NCI-H2029 (cell line): ENCODE measurements around the gene TOR2A.
"Not testable (repeated sequence)": the region's sequence is repeated elsewhere in the genome, so short reads cannot be mapped to it uniquely, and the experiment has no call there.

Experiments
- DNase-seq: peaks from one replicate; lab custom pipeline; 2025; lab: John Stamatoyannopoulos, UW

The TOR2A gene

DNA sequence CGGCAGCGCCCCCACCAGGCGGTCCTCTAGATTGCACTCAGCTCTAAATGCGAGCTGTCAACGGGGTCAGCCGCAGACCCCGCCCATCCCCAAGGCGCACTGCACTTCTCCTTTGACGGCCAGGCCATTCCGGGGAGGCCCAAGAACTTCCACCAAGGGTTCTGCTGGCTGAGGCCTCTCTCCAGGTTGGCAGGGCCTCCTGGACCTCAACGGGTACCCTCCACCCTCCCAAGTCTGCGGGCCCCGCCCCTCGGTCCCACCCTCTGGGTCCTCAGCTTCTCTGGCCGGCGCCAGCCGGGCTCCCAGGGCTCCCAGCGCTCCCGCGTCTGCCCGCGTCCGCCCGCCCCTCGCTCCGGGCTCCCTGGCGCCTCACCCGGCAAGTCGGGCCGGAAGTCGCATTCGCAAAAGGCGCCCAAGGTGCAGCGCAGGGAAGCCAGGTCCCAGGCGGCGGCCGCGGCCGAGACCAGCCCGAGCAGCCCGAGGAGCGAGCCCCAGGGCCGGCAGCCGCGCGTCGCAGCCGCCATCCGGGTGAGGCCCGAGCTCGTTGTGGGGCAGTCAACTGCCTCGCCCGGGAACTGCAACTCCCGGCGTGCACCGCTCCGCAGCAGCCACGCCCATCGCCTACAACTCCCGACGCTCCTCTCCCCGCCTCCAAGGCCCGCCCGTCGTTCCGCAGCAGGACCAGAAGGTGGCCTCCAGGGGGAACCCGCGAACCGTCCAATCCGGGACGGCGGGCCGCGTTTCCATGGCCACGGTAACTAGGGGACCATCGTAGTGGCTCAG lies at the start of gene TOR2A:
TSS of gene TOR2A (minus strand) at position 548 of the 783 bp plus-strand sequence. CDS start at position 524, 24 bp downstream.
- DNase-seq: peak; percentile 98

DNA sequence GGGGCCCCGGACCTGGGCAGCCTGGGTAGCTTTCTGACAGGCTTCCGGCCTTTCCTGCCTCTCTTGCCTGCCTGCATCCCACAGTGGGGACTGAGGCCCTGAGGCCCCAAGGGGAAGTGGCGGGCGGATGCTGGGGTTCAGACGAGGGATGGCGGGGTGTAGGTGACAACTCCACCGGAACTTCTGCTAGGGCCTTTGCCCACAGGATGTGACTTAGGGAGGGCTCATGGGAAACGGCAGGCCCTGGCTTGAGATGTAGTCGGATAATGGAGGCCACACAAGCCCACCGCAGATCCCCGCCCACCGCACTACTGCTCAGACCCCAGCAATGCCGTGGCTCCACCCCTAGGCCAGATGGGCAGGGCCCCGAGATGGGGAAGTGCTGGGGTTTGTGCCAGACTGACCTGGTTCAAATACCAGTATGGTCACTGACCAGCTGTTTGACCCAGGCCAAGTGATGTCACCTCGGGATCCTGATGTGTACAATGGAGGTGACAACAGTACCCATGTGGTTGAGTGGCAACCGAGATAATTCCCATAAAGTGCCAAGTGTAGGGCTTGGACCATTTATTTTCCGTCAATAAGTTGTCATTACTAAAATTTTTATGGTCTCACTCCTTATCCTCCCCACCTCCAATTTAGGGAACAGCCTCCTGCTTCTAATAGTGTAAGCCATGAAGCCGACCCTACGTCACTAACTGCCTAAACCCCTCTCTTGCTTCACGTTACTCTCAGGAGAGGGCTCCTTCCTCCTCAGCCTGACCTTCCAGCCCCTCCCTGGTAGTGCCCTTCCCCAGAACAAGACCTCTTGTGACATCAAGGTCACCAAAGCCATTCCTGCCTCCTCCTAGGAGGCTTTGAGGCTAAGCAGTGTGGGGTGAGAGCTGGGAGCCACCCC lies 48.3 kb upstream of the TOR2A start:
- no peak for DNase-seq

- no peak for DNase-seq
Measured at GRCh38 chr9:127781806-127782205, 46.7 kb upstream of the TOR2A start.

- not testable (repeated sequence) for DNase-seq
Measured at GRCh38 chr9:127780909-127781308, 45.8 kb upstream of the TOR2A start.

DNA sequence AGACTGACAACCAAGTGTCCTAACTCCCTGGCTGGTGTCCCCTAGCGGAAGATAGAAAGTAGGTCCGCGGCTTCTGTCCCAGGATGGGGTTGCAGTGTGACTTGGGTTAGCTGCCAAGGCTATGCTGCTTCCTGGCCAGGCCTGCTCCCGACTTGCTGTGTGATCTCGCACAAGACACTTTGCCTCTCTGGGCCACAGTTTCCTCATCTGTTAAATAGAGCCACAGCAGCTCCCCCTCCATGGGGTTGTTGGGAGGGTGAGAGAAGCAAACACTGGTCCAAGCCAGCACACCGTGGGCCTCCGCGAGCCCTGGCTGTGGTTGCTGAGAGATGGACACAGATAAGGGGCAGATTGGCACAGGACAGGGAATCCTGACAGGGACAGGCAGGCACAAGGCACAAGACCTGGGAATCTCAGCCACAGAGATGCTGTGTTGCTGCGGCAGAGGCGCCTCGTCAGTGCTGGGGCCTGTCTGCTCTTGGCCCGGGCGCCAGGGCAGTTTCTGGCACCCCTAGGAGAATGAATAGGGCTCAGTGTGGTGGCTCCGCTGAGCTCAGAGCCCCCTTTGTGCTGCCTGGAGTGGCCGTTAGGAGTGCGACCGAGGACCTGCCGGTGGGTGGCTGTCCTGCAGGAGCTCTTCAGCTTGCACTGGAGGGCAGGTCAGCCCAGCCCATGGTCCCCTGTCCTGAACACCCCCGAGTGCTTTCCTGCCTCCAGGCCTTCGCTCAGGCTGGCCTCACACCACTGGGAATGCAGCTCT lies 45.2 kb upstream of the TOR2A start:
- DNase-seq: no peak

- DNase-seq: no peak
Measured at GRCh38 chr9:127779136-127779981, 44.3 kb upstream of the TOR2A start.

- no peak for DNase-seq
Measured at GRCh38 chr9:127778280-127779135, 43.4 kb upstream of the TOR2A start, which contains the start of gene SH2D3C. Gene SH2D3C (minus strand): TSS chr9:127778666. CDS start chr9:127778627, 39 bp downstream.

- DNase-seq: no peak
Measured at GRCh38 chr9:127777368-127777980, 42.4 kb upstream of the TOR2A start.

DNA sequence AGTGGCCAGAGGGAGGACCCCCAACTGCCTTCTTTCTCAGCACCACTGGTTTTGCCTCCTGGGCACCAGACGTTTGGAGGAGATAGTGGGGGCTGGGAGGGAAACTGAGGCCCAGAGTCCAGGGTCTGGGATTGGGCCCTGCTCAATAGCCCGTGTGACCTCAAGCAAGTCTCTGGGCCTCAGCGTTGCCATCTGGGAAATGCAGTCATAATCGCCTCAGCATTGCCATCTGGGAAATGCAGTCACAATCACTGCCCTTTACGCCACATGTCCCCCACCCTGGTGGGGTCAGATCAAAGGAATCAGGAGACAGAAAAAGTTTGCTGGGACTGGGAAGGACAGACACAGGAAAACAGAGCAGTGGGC lies 41.8 kb upstream of the TOR2A start:
- no peak for DNase-seq

DNA sequence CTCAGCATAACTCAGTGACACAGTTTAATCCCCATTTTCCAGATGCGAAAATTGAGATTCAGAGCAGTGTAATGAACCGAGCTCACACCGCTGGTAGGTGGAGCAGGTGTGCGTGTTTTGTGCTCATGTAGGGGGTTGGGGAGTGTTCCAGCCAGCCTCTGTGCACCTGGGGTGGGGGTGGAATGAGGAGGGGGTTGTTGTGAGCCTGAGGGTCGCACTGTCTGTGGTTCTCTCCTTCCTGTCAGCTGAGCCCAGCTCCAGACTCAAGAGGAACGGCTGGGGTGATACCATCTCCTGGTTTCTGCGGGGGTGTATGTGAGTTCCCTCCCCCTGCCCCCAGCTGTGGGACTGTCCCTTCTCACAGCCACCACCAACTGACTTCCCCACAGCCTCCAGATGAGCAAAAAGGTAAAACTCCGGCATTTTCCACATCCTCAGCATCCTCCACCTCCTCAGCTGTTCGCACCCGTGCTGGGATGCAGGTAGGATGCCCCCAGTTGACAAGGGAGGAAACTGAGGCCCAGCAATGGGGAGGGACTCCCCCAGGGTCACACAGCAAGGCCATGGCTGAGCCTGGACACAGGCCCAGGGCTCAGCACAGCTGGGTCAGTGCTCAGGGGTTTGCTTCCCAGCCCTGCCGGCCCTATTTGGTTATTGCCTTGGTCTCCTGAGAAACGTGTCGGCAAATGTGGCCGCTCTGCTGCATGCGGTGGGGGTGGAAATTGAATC lies 41.3 kb upstream of the TOR2A start:
- peak; percentile 17 for DNase-seq

DNA sequence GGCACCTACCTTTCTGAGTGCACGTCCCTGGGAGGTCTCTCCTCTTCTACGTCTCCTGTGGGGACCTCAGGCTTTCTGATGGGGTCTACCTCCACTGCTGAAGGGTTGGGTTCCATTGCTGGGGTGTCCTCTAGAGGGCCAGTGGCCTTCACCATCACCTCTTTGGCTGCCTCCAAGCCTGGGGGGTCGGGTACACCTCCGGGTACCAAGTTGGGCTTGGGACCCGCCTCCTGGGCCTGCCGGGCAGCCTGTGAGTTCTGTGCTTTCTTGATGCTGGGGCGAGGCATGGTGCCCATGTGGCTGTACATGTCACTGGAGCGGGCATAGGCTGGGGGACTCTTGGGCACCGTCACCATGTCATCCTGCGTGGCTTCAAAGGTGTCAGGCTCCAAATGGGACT lies 38.9 kb upstream of the TOR2A start:
- DNase-seq: no peak

GRCh38 chr9:127773272-127773671 lies 38.2 kb upstream of the TOR2A start:
- DNase-seq: no peak

GRCh38 chr9:127772603-127773002 lies 37.5 kb upstream of the TOR2A start:
- no peak for DNase-seq

DNA sequence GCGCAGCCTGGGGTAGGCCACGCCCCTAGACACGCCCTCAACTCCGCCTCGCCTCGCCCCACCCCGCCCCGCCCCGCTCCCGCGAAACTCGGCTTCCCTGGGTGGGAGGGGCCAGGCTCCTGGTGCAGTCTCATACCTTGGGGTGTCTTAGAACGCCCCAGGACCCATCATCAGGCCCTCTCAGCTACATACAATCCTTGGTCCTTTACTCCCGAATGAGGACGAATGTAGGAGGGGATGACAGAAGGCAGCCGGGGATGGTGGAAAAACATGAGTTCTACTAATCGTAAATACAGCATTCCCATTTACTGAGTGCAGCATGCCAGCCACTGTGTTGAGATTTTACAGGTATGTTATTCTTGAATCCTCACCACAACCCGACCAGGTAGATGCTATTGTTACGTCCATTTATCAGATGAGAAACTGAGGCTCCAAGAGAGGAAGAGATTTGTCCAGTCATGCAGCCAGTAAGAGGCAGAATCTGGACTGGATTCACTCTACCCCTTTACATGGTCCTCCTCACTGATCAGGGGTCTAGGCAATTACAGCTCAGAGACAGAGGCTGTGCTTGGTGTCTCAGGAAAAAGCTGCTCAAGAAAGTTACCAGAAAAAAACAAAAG lies 36.6 kb upstream of the TOR2A start:
- no peak for DNase-seq

DNA sequence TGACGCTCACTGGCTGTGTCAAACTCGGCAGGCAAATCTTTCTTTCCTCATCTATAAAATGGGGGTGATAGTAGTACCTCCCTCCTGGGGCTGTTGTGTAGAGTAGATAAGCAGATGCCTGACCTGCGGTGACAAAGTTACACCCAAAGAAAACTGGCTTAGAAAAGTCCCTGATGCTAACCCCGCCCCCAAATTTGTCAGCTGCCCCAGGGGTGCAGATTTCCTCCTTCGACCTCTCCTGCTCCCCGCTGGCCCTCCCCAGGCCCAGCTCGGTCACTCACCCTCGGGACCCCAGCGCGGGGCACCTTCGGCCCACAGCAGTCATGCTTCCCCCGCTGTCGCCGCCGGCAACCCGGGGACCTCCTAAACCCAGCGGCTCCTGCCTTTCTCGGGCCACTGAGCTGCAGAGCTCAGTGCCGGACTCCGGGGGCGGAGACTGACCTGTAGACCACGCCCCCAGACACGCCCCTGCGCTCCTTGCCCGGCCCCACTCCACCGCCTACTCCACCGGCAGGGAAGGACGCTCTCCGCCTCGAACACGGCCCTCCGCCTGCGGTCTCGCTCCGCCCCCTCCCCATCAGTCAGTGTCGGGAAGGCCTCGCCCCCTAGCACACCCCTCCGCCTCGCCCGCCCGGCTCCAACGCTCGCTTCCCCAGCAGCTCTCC lies 35.9 kb upstream of the TOR2A start:
- peak; percentile 97 for DNase-seq

DNA sequence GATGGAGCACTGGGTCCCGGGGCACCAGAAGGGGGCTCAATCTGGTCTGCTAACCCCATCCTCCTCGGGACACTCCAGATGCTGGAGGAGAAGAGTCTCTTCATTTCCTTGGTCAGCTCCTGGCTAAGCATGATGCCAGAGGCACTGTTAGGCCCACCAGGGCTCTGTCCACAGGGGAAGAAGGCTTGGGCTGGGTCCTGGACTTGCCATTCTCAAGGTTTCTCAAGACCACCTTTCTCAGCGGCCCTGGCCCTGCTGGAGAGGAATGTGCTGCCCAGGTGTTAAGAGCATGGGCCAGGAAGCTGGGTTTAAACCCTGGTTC lies 35.5 kb upstream of the TOR2A start:
- no peak for DNase-seq

DNA sequence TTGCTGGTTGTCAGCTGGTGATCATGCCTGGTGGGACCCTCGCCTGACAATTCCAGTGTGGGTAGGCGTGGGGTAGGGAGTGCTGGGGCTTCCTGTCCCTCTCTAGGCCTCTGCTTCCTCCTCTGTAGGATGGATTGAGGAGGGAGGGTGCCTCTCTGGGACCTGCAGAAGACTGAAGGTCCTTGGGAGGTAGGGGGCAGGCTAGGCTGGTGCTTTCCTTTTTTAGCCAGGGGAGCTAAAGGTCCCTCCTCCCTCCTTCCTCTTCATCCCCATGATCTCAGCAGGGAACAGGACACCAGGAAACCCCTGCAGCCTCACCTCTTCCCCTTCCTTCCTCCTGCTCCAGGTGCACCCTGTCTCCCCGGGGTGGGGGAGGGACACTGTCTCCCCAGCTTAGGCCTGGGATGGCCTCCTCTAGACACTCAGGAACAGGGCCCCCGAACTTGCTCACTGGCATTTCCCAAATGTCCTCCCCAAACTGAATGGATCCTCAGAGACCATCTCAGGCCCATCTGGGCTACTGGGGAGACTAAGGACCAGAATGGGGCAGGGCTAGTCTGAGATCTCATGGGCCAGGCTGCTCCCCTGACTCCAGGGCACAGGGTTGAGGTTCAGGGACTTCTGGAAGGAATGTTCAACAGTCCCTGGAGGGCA lies 35.0 kb upstream of the TOR2A start:
- DNase-seq: no peak

GRCh38 chr9:127769101-127769500 lies 34.0 kb upstream of the TOR2A start:
- no peak for DNase-seq
